Measurements from ENCODE around the gene WDR88. TPM values are rescaled to one million over a fixed set of nuclear protein-coding genes. Genes with fewer than 3 reads are reported as not detected.

The WDR88 gene
- total and polyA plus RNA-seq, 2 of the 8 experiments (the other 6 are each of a cell fraction or from before 2014, with no cell fraction given): not detected

- POLR2A ChIA-PET (ENCODE audit: partially characterized antibody): interaction anchor here (0.6 to 1.0 kb wide), 2 partner anchors 11 to 137 kb away, joined by 3 read pairs; no protein-coding TSS in a partner anchor
Observed at GRCh38 chr19:33191501-33191900, 59.6 kb downstream of the WDR88 start.

More at GRCh38 chr19:33191501-33191900, 59.6 kb downstream of the WDR88 start:
- H3K4me1 ChIP-seq (replicated peaks in 1 of 4; ENCODE audit: control insufficient read depth in 3 of 4, insufficient read depth in 4 of 4, low read length in 3 of 4): peaks cover 0 to 8% (median 3%) of the 10 kb centered on the region in 4 experiments; a peak in 6 of 7 replicates
- peaks cover 0 to 2% of the 10 kb centered on the region in 2 experiments for H4K20me1 ChIP-seq (replicated peaks in 1 of 2; ENCODE audit: control insufficient read depth in 1 of 2, insufficient read depth in 2 of 2, low read length in 2 of 2)
- H2AFZ ChIP-seq (ENCODE audit: low read length): no peak overlapping the region
- H3K23ac ChIP-seq (ENCODE audit: insufficient read length): no peak overlapping the region
- H3K9ac ChIP-seq (replicated peaks in 1 of 4; ENCODE audit: extremely low read depth in 1 of 4, low read depth in 3 of 4, low read length in 3 of 4): no peak overlapping the region
- FAIRE-seq (no peak), DNase-seq (ENCODE audit: low read depth in 1 of 2, low spot score in 2 of 2) (no peak)
- CTCF ChIA-PET (ENCODE audit: partially characterized antibody): interaction anchor here (0.6 to 2.8 kb wide), 28 partner anchors 9 to 223 kb away, joined by 3 to 15 read pairs (median 3); no protein-coding TSS in a partner anchor
- no peak overlapping the region for H4K91ac ChIP-seq (replicated peaks; ENCODE audit: insufficient read length, low read length)
- no peak overlapping the region for H3K14ac ChIP-seq (ENCODE audit: insufficient read length)
- H2AK5ac ChIP-seq (ENCODE audit: low read depth, low read length): no peak overlapping the region
- peaks cover 3% of the 10 kb centered on the region; the same call in 1 of the 2 replicates for H3K79me1 ChIP-seq (ENCODE audit: low read depth, low read length)
- H4K5ac ChIP-seq (ENCODE audit: insufficient read length, low read depth, low read length): no peak overlapping the region
- no peak for TF ChIP-seq CHD2 (IDR thresholded peaks at IDR 0.05; ENCODE audit: low read length)
- no peak for TF ChIP-seq TCF12 (IDR thresholded peaks at IDR 0.05; ENCODE audit: low read depth, low read length)
- no peak for TF ChIP-seq CEBPB (IDR thresholded peaks at IDR 0.05; ENCODE audit: low read depth, low read length)
- no peak for TF ChIP-seq EP300 (IDR thresholded peaks at IDR 0.05; ENCODE audit: borderline replicate concordance in 1 of 2, low read depth in 2 of 2, low read length in 2 of 2)
- TF ChIP-seq GABPA (IDR thresholded peaks at IDR 0.05; ENCODE audit: borderline replicate concordance, insufficient read depth, low read length): no peak
- no peak for TF ChIP-seq CREB1 (IDR thresholded peaks at IDR 0.05)
- no peak for TF ChIP-seq SP2 (IDR thresholded peaks at IDR 0.05; ENCODE audit: low read length)
- no peak for TF ChIP-seq SIN3A (conservative IDR thresholded peaks at IDR 0.05 in 1 of 2, IDR thresholded peaks at IDR 0.05 in 1 of 2; ENCODE audit: low read depth in 1 of 2, low read length in 2 of 2)
- no peak for TF ChIP-seq BCL11A (IDR thresholded peaks at IDR 0.05; ENCODE audit: low read depth in 2 of 2, low read length in 2 of 2)
- TF ChIP-seq NRF1 (IDR thresholded peaks at IDR 0.05; ENCODE audit: low read depth, low read length): no peak
- no peak for TF ChIP-seq ASH2L (IDR thresholded peaks at IDR 0.05; ENCODE audit: low read length)
- TF ChIP-seq NANOG (IDR thresholded peaks at IDR 0.05; ENCODE audit: insufficient read depth, low read depth, low read length, poor library complexity, severe bottlenecking): no peak
- no peak for TF ChIP-seq TAF1 (IDR thresholded peaks at IDR 0.05; ENCODE audit: low read depth, low read length)
- WGBS, 2 experiments (ENCODE audit: extremely low coverage in 1 of 2, insufficient coverage in 1 of 2, insufficient read length in 1 of 2, insufficient replicate concordance in 2 of 2, low coverage in 1 of 2, low lambda C conversion rate in 2 of 2, missing lambda C conversion rate in 1 of 2): 88% methylated on average over 6 of the region's 6 CpGs; no CpG with 5 or more reads in 1 of the 2 experiments
- H2BK5ac ChIP-seq (ENCODE audit: low read depth, low read length): no peak overlapping the region
- no peaks in the 10 kb centered on the region for H3K79me2 ChIP-seq (ENCODE audit: control insufficient read depth in 1 of 2, insufficient read depth in 2 of 2, low read length in 2 of 2)
- peaks cover 0 to 23% (median 10%) of the 10 kb centered on the region in 4 experiments; a peak in 5 of 7 replicates for H3K27me3 ChIP-seq (replicated peaks in 1 of 4; ENCODE audit: control insufficient read depth in 3 of 4, extremely low read depth in 1 of 4, insufficient read depth in 3 of 4, low read length in 3 of 4)
- no peak overlapping the region for H3K56ac ChIP-seq (replicated peaks; ENCODE audit: insufficient read length, low read depth, low read length)
- H2BK120ac ChIP-seq (replicated peaks; ENCODE audit: low read depth, low read length): no peak overlapping the region
- H4K8ac ChIP-seq (ENCODE audit: extremely low read depth, insufficient read depth, low read length): no peak overlapping the region
- no peak overlapping the region for H3K4me2 ChIP-seq (ENCODE audit: insufficient read depth in 1 of 2, low read depth in 2 of 2, low read length in 2 of 2)
- H3K36me3 ChIP-seq (ENCODE audit: control insufficient read depth in 2 of 4, insufficient read depth in 4 of 4, low read length in 3 of 4): no peaks in the 10 kb centered on the region
- no peak overlapping the region for H3K27ac ChIP-seq (ENCODE audit: low read depth, low read length)
- no peak overlapping the region for H3K4ac ChIP-seq (replicated peaks; ENCODE audit: insufficient read length, low read depth, low read length)
- no peak overlapping the region for H3K18ac ChIP-seq (ENCODE audit: extremely low read depth, low read length)
- H3K9me3 ChIP-seq (ENCODE audit: insufficient read depth in 2 of 2, low read depth in 1 of 2, low read length in 1 of 2): no peaks in the 10 kb centered on the region
- H2BK15ac ChIP-seq (ENCODE audit: low read length): no peak overlapping the region
- H2BK12ac ChIP-seq (ENCODE audit: low read depth, low read length): no peak overlapping the region
- H3K23me2 ChIP-seq (ENCODE audit: low read depth, low read length): peaks cover 3% of the 10 kb centered on the region; the same call in 1 of the 2 replicates
- H2BK20ac ChIP-seq (ENCODE audit: low read length): no peak overlapping the region
- H3K4me3 ChIP-seq (ENCODE audit: extremely low read depth in 1 of 4, insufficient read depth in 2 of 4, low read depth in 3 of 4, low read length in 4 of 4): no peak overlapping the region

All from H1 (cell line).